Stimulated activated CD8-positive, alpha-beta memory T cell treated with anti-CD3 and anti-CD28 coated beads, Interleukin-12 subunit alpha, Interleukin-12 subunit beta, amount 100 ng/mL, for 1 hour (primary cell): ENCODE results near the gene PRIMPOL.
A peak's percentile ranks its signal among the peaks of the same experiment; 100 is the strongest.
"Not testable (repeated sequence)": the region's sequence is repeated elsewhere in the genome, so short reads cannot be mapped to it uniquely, and the experiment has no call there.

Source experiments
- DNase-seq: peaks from one replicate; pipeline ENCODE4 v3.0.0-alpha.2; 2020; ENCODE audit warnings: low read depth

Gene PRIMPOL

GRCh38 chr4:184712322-184712721 is 62.8 kb downstream of the PRIMPOL start:
- DNase-seq = no peak

GRCh38 chr4:184713887-184714286 is 64.3 kb downstream of the PRIMPOL start:
- no peak for DNase-seq

- DNase-seq = no peak
These were observed 66.0 kb downstream of the PRIMPOL start for GRCh38 chr4:184715526-184715925.

GRCh38 chr4:184719407-184719806 is 69.9 kb downstream of the PRIMPOL start:
- no peak for DNase-seq

GRCh38 chr4:184721254-184721653 is 71.7 kb downstream of the PRIMPOL start:
- DNase-seq = no peak

- no peak for DNase-seq
These were observed 73.3 kb downstream of the PRIMPOL start for GRCh38 chr4:184722798-184723197.

GRCh38 chr4:184727430-184727829 is 77.9 kb downstream of the PRIMPOL start:
- DNase-seq = no peak

- no peak for DNase-seq
These were observed 79.3 kb downstream of the PRIMPOL start for GRCh38 chr4:184728858-184729257.

- no peak for DNase-seq
These were observed 80.4 kb downstream of the PRIMPOL start for GRCh38 chr4:184729946-184730345.

- DNase-seq = no peak
These were observed 81.5 kb downstream of the PRIMPOL start for GRCh38 chr4:184731056-184731455.

- DNase-seq = no peak
These were observed 82.6 kb downstream of the PRIMPOL start for GRCh38 chr4:184732126-184732525.

- peak; percentile 94 for DNase-seq
These were observed 84.4 kb downstream of the PRIMPOL start, which contains the start of gene CENPU for GRCh38 chr4:184733654-184734524. CENPU (minus strand) TSS chr4:184734096; CDS start chr4:184734062, 34 bp downstream.

GRCh38 chr4:184734758-184735157 is 85.2 kb downstream of the PRIMPOL start:
- no peak for DNase-seq

GRCh38 chr4:184739575-184739974 is 90.0 kb downstream of the PRIMPOL start:
- DNase-seq = not testable (repeated sequence)

- no peak for DNase-seq
These were observed 91.4 kb downstream of the PRIMPOL start for GRCh38 chr4:184740980-184741391.

- DNase-seq = not testable (repeated sequence)
These were observed 92.1 kb downstream of the PRIMPOL start for GRCh38 chr4:184741651-184742050.

- no peak for DNase-seq
These were observed 94.1 kb downstream of the PRIMPOL start for GRCh38 chr4:184743650-184744049.

GRCh38 chr4:184744236-184744635 is 94.7 kb downstream of the PRIMPOL start:
- no peak for DNase-seq
